ENCODE measurements around the gene FLNC. TPM values are rescaled to one million over a fixed set of nuclear protein-coding genes. Genes with fewer than 3 reads are reported as not detected.

The FLNC gene
- total RNA-seq, 4 donors from 2014 or later = 21.3 to 234 (median 57.9) TPM

- no peak for DNase-seq
- intact Hi-C loops (cut with DNase I; ENCODE audit: low total_unique reads) = loop anchor here (1.0 kb wide), 1 partner anchor 97 kb away; no protein-coding TSS in a partner anchor
- H3K36me3 ChIP-seq = no peaks in the 10 kb centered on the region
- TF ChIP-seq EP300 (IDR thresholded peaks at IDR 0.05; ENCODE audit: low read depth) = no peak
- no peak for TF ChIP-seq CTCF (IDR thresholded peaks at IDR 0.05)
- no peak for TF ChIP-seq POLR2A (IDR thresholded peaks at IDR 0.05)
- TF ChIP-seq POLR2AphosphoS5 (IDR thresholded peaks at IDR 0.05) = no peak
- no peak overlapping the region for H3K4me3 ChIP-seq
- peaks cover 0 to 10% (median 3%) of the 10 kb centered on the region in 4 donors for H3K4me1 ChIP-seq
- in situ Hi-C loops (cut with MboI; ENCODE audit: low pct_ligation_motif_present in 1 of 4, low pct_unique_long_range_greater_than_20kb in 1 of 4, low sequenced_read_pairs in 3 of 4) = no loop called here
- H3K27me3 ChIP-seq = no peaks in the 10 kb centered on the region
- H3K27ac ChIP-seq = peak overlapping the region in 2 of 4 donors; percentile 39 to 48
- 50% methylated on average over 12 of the region's 13 CpGs; no CpG with 5 or more reads in 1 of the 2 donors for WGBS, 2 donors (ENCODE audit: low coverage in 1 of 2)
- H3K9me3 ChIP-seq = no peaks in the 10 kb centered on the region
Observed at GRCh38 chr7:128839751-128840177, 9.6 kb downstream of the FLNC start.

- Histone ChIP-seq H3K27me3 (no peaks in the 10 kb centered on the region), H3K27ac (peak overlapping the region in 1 of 4 donors; percentile 39), H3K4me1 (peaks cover 0 to 7% (median 1%) of the 10 kb centered on the region in 4 donors), H3K4me3 (no peak overlapping the region), H3K36me3 (no peaks in the 10 kb centered on the region), H3K9me3 (no peaks in the 10 kb centered on the region)
- intact Hi-C loops (cut with DNase I; ENCODE audit: low total_unique reads) (no loop called here), in situ Hi-C loops (cut with MboI; ENCODE audit: low pct_ligation_motif_present in 1 of 4, low pct_unique_long_range_greater_than_20kb in 1 of 4, low sequenced_read_pairs in 3 of 4) (no loop called here)
- TF ChIP-seq CTCF (IDR thresholded peaks at IDR 0.05) = no peak
- no peak for TF ChIP-seq EP300 (IDR thresholded peaks at IDR 0.05; ENCODE audit: low read depth)
- TF ChIP-seq POLR2AphosphoS5 (IDR thresholded peaks at IDR 0.05) = no peak
- TF ChIP-seq POLR2A (IDR thresholded peaks at IDR 0.05) = no peak
- WGBS, 2 donors (ENCODE audit: low coverage in 1 of 2) = 86 to 88% methylated on average over 3 to 23 of the region's 23 CpGs
- no peak for DNase-seq
Observed at GRCh38 chr7:128840326-128841170, 10.3 kb downstream of the FLNC start.

- 67% methylated on average over 17 of the region's 17 CpGs; no CpG with 5 or more reads in 1 of the 2 donors for whole genome bisulfite sequencing, 2 donors (ENCODE audit: low coverage in 1 of 2)
- TF ChIP-seq CTCF (IDR thresholded peaks at IDR 0.05) (no peak), EP300 (IDR thresholded peaks at IDR 0.05; ENCODE audit: low read depth) (no peak), POLR2A (IDR thresholded peaks at IDR 0.05) (no peak), POLR2AphosphoS5 (IDR thresholded peaks at IDR 0.05) (no peak)
- H3K36me3 ChIP-seq = no peaks in the 10 kb centered on the region
- intact Hi-C loops (cut with DNase I; ENCODE audit: low total_unique reads) (no loop called here), in situ Hi-C loops (cut with MboI; ENCODE audit: low pct_ligation_motif_present in 1 of 4, low pct_unique_long_range_greater_than_20kb in 1 of 4, low sequenced_read_pairs in 3 of 4) (no loop called here)
- no peaks in the 10 kb centered on the region for H3K9me3 ChIP-seq
- H3K4me1 ChIP-seq = peaks cover 0 to 3% (median 0%) of the 10 kb centered on the region in 4 donors
- no peak overlapping the region for H3K4me3 ChIP-seq
- DNase-seq = peak; percentile 41
- H3K27ac ChIP-seq = peak overlapping the region in 3 of 4 donors; percentile 26 to 63 (median 39)
- no peaks in the 10 kb centered on the region for H3K27me3 ChIP-seq
Observed at GRCh38 chr7:128841171-128841690, 11.0 kb downstream of the FLNC start.

GRCh38 chr7:128841921-128842673, 11.9 kb downstream of the FLNC start:
- TF ChIP-seq CTCF (IDR thresholded peaks at IDR 0.05) (peak; percentile 55 to 87 (median 82)), EP300 (IDR thresholded peaks at IDR 0.05; ENCODE audit: low read depth) (no peak), POLR2AphosphoS5 (IDR thresholded peaks at IDR 0.05) (peak in 1 of 3 donors; percentile 3)
- Histone ChIP-seq H3K36me3 (no peaks in the 10 kb centered on the region), H3K4me3 (no peak overlapping the region), H3K27ac (peak overlapping the region in 3 of 4 donors; percentile 26 to 63 (median 39)), H3K27me3 (no peaks in the 10 kb centered on the region), H3K9me3 (no peaks in the 10 kb centered on the region), H3K4me1 (peaks cover 0 to 3% (median 0%) of the 10 kb centered on the region in 4 donors)
- DNase-seq = peak; percentile 53
- in situ Hi-C loops (cut with MboI; ENCODE audit: low pct_ligation_motif_present in 1 of 4, low pct_unique_long_range_greater_than_20kb in 1 of 4, low sequenced_read_pairs in 3 of 4) = no loop called here
- WGBS, 2 donors (ENCODE audit: low coverage in 1 of 2) = 60% methylated on average over 28 of the region's 35 CpGs; no CpG with 5 or more reads in 1 of the 2 donors
- intact Hi-C loops (cut with DNase I; ENCODE audit: low total_unique reads) = no loop called here
